HepG2 (cell line): ENCODE results near the gene ADSS1. TPM values are rescaled to one million over a fixed set of nuclear protein-coding genes. Genes with fewer than 3 reads are reported as not detected.

Experiments used
- AHR ChIP-seq: IDR thresholded peaks from 2 replicates; pipeline ENCODE4 v1.6.1; 2018; ENCODE audit warnings: missing genetic modification reagents, missing compliant biosample characterization
- ARID2 ChIP-seq: sonication (generic); formaldehyde crosslinking; IDR thresholded peaks from 2 replicates; pipeline ENCODE4 v1.8.1; 2022; ENCODE audit warnings: mild to moderate bottlenecking, missing genetic modification reagents, borderline replicate concordance
- ATF1 ChIP-seq: IDR thresholded peaks from 2 replicates; pipeline ENCODE4 v1.6.1; 2016; ENCODE audit warnings: mild to moderate bottlenecking, control low read depth
- CBX2 ChIP-seq, 2 experiments: fragments of 200-600 bp in 1 of 2; sonication (generic); formaldehyde crosslinking in 1 of 2; IDR thresholded peaks; 2 replicates each; pipeline versions ENCODE4 v1.7.0 to v1.8.1; 2018 to 2022; ENCODE audit warnings: low read depth in 2 of 2, low read length in 1 of 2, mild to moderate bottlenecking in 1 of 2, missing genetic modification reagents in 1 of 2
- CENPX ChIP-seq: sonication (generic); formaldehyde crosslinking; IDR thresholded peaks from 2 replicates; pipeline ENCODE4 v1.9.0; 2021; ENCODE audit warnings: mild to moderate bottlenecking, missing genetic modification reagents, moderate library complexity
- FOXM1 ChIP-seq: sonication (generic); formaldehyde crosslinking; IDR thresholded peaks from 2 replicates; pipeline ENCODE4 v1.5.0; 2020; ENCODE audit warnings: missing genetic modification reagents
- KAT8 ChIP-seq: IDR thresholded peaks from 2 replicates; pipeline ENCODE4 v1.6.1; 2016; ENCODE audit warnings: missing genetic modification reagents, missing compliant biosample characterization
- KLF9 ChIP-seq: IDR thresholded peaks from 2 replicates; pipeline ENCODE4 v1.6.1; 2016; ENCODE audit warnings: low read depth
- MTF2 ChIP-seq: sonication (generic); formaldehyde crosslinking; IDR thresholded peaks from 2 replicates; pipeline ENCODE4 v1.5.0; 2020; ENCODE audit warnings: missing genetic modification reagents, borderline replicate concordance
- SMC3 ChIP-seq: IDR thresholded peaks from 2 replicates; pipeline ENCODE4 v1.6.1; 2011; ENCODE audit warnings: low read length, improper control_type of control experiment
- TCF7 ChIP-seq: sonication (generic); IDR thresholded peaks from 2 replicates; pipeline ENCODE4 v1.6.1; 2016; ENCODE audit warnings: antibody characterized with exemption, low read depth
- ZBTB38 ChIP-seq: sonication (generic); formaldehyde crosslinking; IDR thresholded peaks from 2 replicates; pipeline ENCODE4 v1.5.1; 2020; ENCODE audit warnings: mild to moderate bottlenecking, missing genetic modification reagents
- ZFP37 ChIP-seq: sonication (generic); formaldehyde crosslinking; IDR thresholded peaks from 2 replicates; pipeline ENCODE4 v1.4.0; 2020; ENCODE audit warnings: missing genetic modification reagents, borderline replicate concordance
- ZFP82 ChIP-seq: sonication (generic); formaldehyde crosslinking; IDR thresholded peaks from 2 replicates; pipeline ENCODE4 v1.5.1; 2020; ENCODE audit warnings: mild to moderate bottlenecking, missing genetic modification reagents, borderline replicate concordance
- ZIK1 ChIP-seq: sonication (generic); formaldehyde crosslinking; IDR thresholded peaks from 2 replicates; pipeline ENCODE4 v1.5.0; 2020; ENCODE audit warnings: mild to moderate bottlenecking, low read depth, missing genetic modification reagents, borderline replicate concordance
- ZNF430 ChIP-seq: sonication (generic); formaldehyde crosslinking; IDR thresholded peaks from 2 replicates; pipeline ENCODE4 v1.9.0; 2021; ENCODE audit warnings: mild to moderate bottlenecking, missing genetic modification reagents
- ZNF570 ChIP-seq: sonication (generic); formaldehyde crosslinking; IDR thresholded peaks from 2 replicates; pipeline ENCODE4 v1.4.0; 2020; ENCODE audit warnings: mild to moderate bottlenecking, missing genetic modification reagents, borderline replicate concordance
- ZNF614 ChIP-seq: IDR thresholded peaks from 2 replicates; pipeline ENCODE4 v1.6.1; 2018; ENCODE audit warnings: missing biosample characterization, missing genetic modification reagents, inconsistent platforms, borderline replicate concordance
- ZNF615 ChIP-seq: sonication (generic); formaldehyde crosslinking; IDR thresholded peaks from 2 replicates; pipeline ENCODE4 v1.5.0; 2020; ENCODE audit warnings: mild to moderate bottlenecking, missing genetic modification reagents, borderline replicate concordance
- ZNF761 ChIP-seq: sonication (generic); formaldehyde crosslinking; conservative IDR thresholded peaks from 2 replicates; pipeline ENCODE4 v1.4.0; 2020; ENCODE audit warnings: mild to moderate bottlenecking, missing genetic modification reagents
- ZNF780A ChIP-seq: sonication (generic); formaldehyde crosslinking; IDR thresholded peaks from 2 replicates; pipeline ENCODE4 v1.8.0; 2022; ENCODE audit warnings: mild to moderate bottlenecking, missing genetic modification reagents, moderate library complexity
- ZNF883 ChIP-seq: sonication (generic); formaldehyde crosslinking; IDR thresholded peaks from 2 replicates; pipeline ENCODE4 v1.5.1; 2020; ENCODE audit warnings: mild to moderate bottlenecking, missing genetic modification reagents; ENCODE audit errors: not compliant biosample characterization
- ZZZ3 ChIP-seq: sonication (generic); formaldehyde crosslinking; IDR thresholded peaks from 2 replicates; pipeline ENCODE4 v1.4.0; 2020; ENCODE audit warnings: missing genetic modification reagents, mild to moderate bottlenecking, borderline replicate concordance
- polyA plus RNA-seq, 8 experiments: library from polyadenylated mRNA; depleted of rRNA in 3 of 8; stranded (reverse) in 7 of 8; unstranded in 1 of 8; fragments of >200 nt; fragmentation: Illumina TruSeq in 4 of 8; extraction: Trizol in 4 of 8; gene quantifications; 2 replicates each; pipeline versions ENCODE4 v1.2.1 to v1.2.3, GENCODE V29; 2011 to 2016; ENCODE audit warnings: low read depth in 4 of 8, missing spikeins in 1 of 8, mixed read lengths in 1 of 8; ENCODE audit not compliant: insufficient read depth in 1 of 8
- total RNA-seq, 5 experiments: library from RNA; depleted of rRNA; stranded (reverse); fragments of >200 nt; fragmentation: Illumina TruSeq; extraction: Trizol; gene quantifications; 2 replicates each; pipeline ENCODE4 v1.2.3, GENCODE V29; 2016; ENCODE audit warnings: low read depth in 1 of 5
- TF ChIP-seq, protein P1 (sequence below): sonication (generic); formaldehyde crosslinking; IDR thresholded peaks from 2 replicates; pipeline ENCODE4 v1.8.1; 2023; ENCODE audit warnings: mild to moderate bottlenecking, moderate library complexity, missing genetic modification reagents
- TF ChIP-seq, protein P2 (sequence below): sonication (generic); formaldehyde crosslinking; IDR thresholded peaks from 2 replicates; pipeline ENCODE4 v1.5.1; 2020; ENCODE audit warnings: mild to moderate bottlenecking, moderate library complexity, missing genetic modification reagents
- TF ChIP-seq, protein P3 (sequence below): sonication (generic); formaldehyde crosslinking; IDR thresholded peaks from 2 replicates; pipeline ENCODE4 v1.5.1; 2020; ENCODE audit warnings: missing genetic modification reagents, mild to moderate bottlenecking, borderline replicate concordance

ADSS1 gene
- total and polyA plus RNA-seq, 2 of the 13 experiments (the other 11 are each of a cell fraction or from before 2014, with no cell fraction given), result 1.0 to 36.7 TPM

DNA sequence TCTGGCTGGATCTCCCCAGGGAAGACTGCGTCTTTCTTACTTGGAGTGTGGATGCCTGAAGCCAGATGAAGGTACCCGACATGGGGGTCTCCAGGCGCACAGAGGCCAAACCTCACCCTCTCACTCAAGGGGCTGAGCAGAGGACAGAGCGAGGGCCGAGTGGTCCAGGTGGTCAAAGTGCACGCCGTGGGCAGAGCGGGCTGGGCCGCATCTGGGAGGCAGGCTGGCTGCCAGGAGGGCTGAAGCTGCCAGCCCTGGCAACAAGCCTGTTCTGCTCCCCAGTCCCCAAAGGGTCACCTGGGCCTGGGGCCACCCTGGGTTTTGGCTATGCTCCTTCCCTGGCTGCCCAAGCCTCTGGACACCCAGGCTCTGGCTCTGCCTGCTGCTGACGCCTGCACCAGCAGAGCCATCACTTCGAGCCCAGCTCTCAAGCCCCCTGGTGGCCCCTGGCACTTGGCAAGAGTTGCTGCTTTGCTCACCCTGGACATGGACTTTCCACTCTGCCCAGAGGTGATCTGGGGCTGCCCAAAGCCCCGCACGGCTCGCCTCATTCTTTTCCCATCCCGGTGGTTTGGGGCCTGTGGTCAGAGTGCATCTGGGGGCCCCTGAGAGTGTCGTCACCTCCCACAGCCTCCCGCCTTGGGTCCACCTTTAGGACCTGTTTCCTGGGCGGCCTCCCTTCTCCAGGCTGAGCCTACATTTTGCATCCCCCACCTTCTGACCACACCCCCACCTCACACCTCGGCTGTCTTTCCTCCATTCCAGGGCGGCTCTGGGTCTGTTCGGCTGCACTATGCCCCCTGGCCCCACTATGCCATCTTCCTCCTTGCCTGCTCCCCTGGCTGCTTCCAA lies 2.8 kb downstream of the ADSS1 start (continued):
- no peak for TF ChIP-seq MTF2 (CRISPR knock-in tag)
- no peak for TF ChIP-seq ZNF614
- peak; percentile 47; the same call in 1 of the 2 replicates for TF ChIP-seq KAT8
- no peak for TF ChIP-seq KLF9 (CRISPR knock-in tag)
- TF ChIP-seq ZZZ3, result no peak
- no peak for TF ChIP-seq ARID2 (CRISPR knock-in tag)
- no peak for TF ChIP-seq ZIK1 (CRISPR knock-in tag)
- no peak for TF ChIP-seq ZNF615 (CRISPR knock-in tag)
- TF ChIP-seq ZFP82, result no peak
- no peak for TF ChIP-seq ZNF883
- TF ChIP-seq TCF7, result no peak
- TF ChIP-seq, protein P1, sequence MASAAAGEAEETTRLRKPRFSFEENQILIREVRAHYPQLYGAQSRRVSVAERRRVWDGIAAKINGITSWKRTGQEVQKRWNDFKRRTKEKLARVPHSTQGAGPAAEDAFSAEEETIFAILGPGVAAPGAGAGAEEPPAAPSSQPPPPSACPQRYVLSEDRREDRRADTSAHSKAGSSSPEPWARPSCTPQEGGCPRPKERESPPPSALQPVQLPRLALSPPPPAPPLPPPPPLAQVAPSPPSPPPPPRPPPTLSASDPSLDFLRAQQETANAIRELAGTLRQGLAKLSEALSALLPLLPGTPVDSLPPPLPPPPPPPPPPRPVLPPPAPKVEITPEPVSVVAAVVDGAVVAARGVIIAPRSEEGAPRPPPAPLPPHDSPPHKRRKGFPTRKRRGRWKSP (CRISPR knock-in tag), result no peak
- TF ChIP-seq ZNF570 (CRISPR knock-in tag), result no peak
- TF ChIP-seq ZNF780A, result no peak
- no peak for TF ChIP-seq FOXM1 (CRISPR knock-in tag)
- TF ChIP-seq ZNF430 (CRISPR knock-in tag), result peak; percentile 24; the same call in 1 of the 2 replicates
- no peak for TF ChIP-seq ZFP37 (CRISPR knock-in tag)
- TF ChIP-seq, protein P2, sequence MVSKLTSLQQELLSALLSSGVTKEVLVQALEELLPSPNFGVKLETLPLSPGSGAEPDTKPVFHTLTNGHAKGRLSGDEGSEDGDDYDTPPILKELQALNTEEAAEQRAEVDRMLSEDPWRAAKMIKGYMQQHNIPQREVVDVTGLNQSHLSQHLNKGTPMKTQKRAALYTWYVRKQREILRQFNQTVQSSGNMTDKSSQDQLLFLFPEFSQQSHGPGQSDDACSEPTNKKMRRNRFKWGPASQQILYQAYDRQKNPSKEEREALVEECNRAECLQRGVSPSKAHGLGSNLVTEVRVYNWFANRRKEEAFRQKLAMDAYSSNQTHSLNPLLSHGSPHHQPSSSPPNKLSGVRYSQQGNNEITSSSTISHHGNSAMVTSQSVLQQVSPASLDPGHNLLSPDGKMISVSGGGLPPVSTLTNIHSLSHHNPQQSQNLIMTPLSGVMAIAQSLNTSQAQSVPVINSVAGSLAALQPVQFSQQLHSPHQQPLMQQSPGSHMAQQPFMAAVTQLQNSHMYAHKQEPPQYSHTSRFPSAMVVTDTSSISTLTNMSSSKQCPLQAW (CRISPR knock-in tag), result no peak
- TF ChIP-seq AHR (CRISPR knock-in tag), result no peak
- TF ChIP-seq SMC3, result peak; percentile 17; the same call in 1 of the 2 replicates
- TF ChIP-seq ZBTB38 (CRISPR knock-in tag), result no peak
- no peak for TF ChIP-seq ZNF761 (CRISPR knock-in tag)
- TF ChIP-seq, protein P3, sequence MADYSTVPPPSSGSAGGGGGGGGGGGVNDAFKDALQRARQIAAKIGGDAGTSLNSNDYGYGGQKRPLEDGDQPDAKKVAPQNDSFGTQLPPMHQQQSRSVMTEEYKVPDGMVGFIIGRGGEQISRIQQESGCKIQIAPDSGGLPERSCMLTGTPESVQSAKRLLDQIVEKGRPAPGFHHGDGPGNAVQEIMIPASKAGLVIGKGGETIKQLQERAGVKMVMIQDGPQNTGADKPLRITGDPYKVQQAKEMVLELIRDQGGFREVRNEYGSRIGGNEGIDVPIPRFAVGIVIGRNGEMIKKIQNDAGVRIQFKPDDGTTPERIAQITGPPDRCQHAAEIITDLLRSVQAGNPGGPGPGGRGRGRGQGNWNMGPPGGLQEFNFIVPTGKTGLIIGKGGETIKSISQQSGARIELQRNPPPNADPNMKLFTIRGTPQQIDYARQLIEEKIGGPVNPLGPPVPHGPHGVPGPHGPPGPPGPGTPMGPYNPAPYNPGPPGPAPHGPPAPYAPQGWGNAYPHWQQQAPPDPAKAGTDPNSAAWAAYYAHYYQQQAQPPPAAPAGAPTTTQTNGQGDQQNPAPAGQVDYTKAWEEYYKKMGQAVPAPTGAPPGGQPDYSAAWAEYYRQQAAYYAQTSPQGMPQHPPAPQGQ, result no peak
- no peak for TF ChIP-seq CBX2 (IDR thresholded peaks at IDR 0.05; ENCODE audit: low read depth, low read length)
- no peak for TF ChIP-seq CBX2 (CRISPR knock-in tag; IDR thresholded peaks at IDR 0.05; ENCODE audit: low read depth)
- no peak for TF ChIP-seq CENPX (CRISPR knock-in tag)
- TF ChIP-seq ATF1 (CRISPR knock-in tag), result no peak
